ENCODE results near the gene LCNL1.

LCNL1 gene

GRCh38 chr9:136946228-136947027 is 36.4 kb upstream of the LCNL1 start:
- DNase-seq (ENCODE audit: low read depth in 1 of 2, low spot score in 1 of 2): no peak

GRCh38 chr9:136947028-136947891 is 35.5 kb upstream of the LCNL1 start:
- DNase-seq (ENCODE audit: low read depth in 1 of 2, low spot score in 1 of 2): no peak

GRCh38 chr9:136947955-136948510 is 34.8 kb upstream of the LCNL1 start:
- DNase-seq (ENCODE audit: low read depth in 1 of 2, low spot score in 1 of 2): no peak

- no peak for DNase-seq (ENCODE audit: low read depth in 1 of 2, low spot score in 1 of 2)
Observed at GRCh38 chr9:136949239-136949816, 33.5 kb upstream of the LCNL1 start.

- DNase-seq (ENCODE audit: low read depth in 1 of 2, low spot score in 1 of 2): peak; percentile 93 to 95
Observed at GRCh38 chr9:136949817-136950655, 32.8 kb upstream of the LCNL1 start.

GRCh38 chr9:136950656-136951276 is 32.0 kb upstream of the LCNL1 start:
- no peak for DNase-seq (ENCODE audit: low read depth in 1 of 2, low spot score in 1 of 2)

- DNase-seq (ENCODE audit: low read depth in 1 of 2, low spot score in 1 of 2): no peak
Observed at GRCh38 chr9:136951541-136952320, 31.1 kb upstream of the LCNL1 start, which contains the start of gene LCN12. Gene LCN12 (plus strand): TSS chr9:136952273. CDS start chr9:136952328, 55 bp downstream.

- DNase-seq (ENCODE audit: low read depth in 1 of 2, low spot score in 1 of 2): no peak
Observed at GRCh38 chr9:136952321-136952850, 30.4 kb upstream of the LCNL1 start.

- DNase-seq (ENCODE audit: low read depth in 1 of 2, low spot score in 1 of 2): no peak
Observed at GRCh38 chr9:136952876-136953770, 29.7 kb upstream of the LCNL1 start.

GRCh38 chr9:136953771-136954269 is 29.0 kb upstream of the LCNL1 start:
- no peak for DNase-seq (ENCODE audit: low read depth in 1 of 2, low spot score in 1 of 2)

- DNase-seq (ENCODE audit: low read depth in 1 of 2, low spot score in 1 of 2): no peak
Observed at GRCh38 chr9:136954270-136955083, 28.3 kb upstream of the LCNL1 start.

- no peak for DNase-seq (ENCODE audit: low read depth in 1 of 2, low spot score in 1 of 2)
Observed at GRCh38 chr9:136955202-136955942, 27.4 kb upstream of the LCNL1 start.

- no peak for DNase-seq (ENCODE audit: low read depth in 1 of 2, low spot score in 1 of 2)
Observed at GRCh38 chr9:136955943-136956335, 26.9 kb upstream of the LCNL1 start.

GRCh38 chr9:136956604-136957003 is 26.2 kb upstream of the LCNL1 start:
- DNase-seq (ENCODE audit: low read depth in 1 of 2, low spot score in 1 of 2): no peak

- no peak for DNase-seq (ENCODE audit: low read depth in 1 of 2, low spot score in 1 of 2)
Observed at GRCh38 chr9:136957461-136957860, 25.3 kb upstream of the LCNL1 start.

GRCh38 chr9:136957901-136958300 is 24.9 kb upstream of the LCNL1 start:
- DNase-seq (ENCODE audit: low read depth in 1 of 2, low spot score in 1 of 2): no peak

Measured in stimulated activated CD4-positive, alpha-beta T cell treated with anti-CD3 and anti-CD28 coated beads, Interleukin-15, amount 100 ng/mL, for 1 hour (primary cell).